ENCODE data around the gene SLC38A1.
"Not testable (repeated sequence)": the region's sequence is repeated elsewhere in the genome, so short reads cannot be mapped to it uniquely, and the experiment has no call there.

Gene SLC38A1

DNA sequence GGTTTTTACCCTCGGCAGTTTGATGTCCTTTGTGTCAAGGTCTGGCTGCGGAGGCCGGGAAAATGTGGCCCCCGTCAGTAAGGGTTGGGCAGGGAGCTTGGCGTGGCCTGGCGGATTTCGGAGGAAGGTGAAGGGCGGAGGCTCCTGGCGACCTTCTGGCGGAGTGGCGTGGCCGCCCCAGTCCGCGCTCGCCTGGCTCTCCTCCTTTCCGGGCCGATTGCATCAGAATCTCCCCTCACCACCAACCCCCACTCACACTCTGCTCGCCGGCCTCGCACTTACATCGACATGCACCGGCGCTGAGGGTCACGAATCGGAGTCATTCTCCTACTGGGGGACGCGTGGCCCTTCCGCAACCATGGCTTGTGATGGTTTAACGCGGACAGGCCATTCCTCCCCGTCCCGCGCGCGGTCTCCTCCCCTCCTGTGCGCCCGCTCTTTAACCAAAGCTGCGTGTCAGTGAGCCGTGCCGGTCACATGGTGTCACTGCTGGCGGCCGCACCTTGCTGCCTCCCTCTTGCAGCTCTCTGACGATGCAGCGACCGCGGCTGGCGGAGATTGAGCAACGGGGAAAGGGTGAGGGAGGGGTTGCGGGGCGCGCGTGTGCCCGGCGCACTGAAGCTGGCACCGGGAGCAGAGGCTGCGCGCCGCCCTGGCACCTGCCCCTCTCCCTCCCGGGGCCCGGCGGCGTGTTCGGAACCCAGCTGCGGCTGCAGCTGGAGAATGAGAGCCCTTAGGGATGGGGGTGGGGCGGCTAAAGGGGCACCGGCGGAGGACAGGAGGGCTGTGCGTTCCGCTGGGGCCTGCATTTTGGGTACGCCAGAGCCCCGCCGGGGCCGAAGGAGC is at the start of gene SLC38A1:
SLC38A1 (minus strand) TSS at position 461 of the 846 bp plus-strand sequence. CDS start 29,243 bp downstream, outside the sequence.
- peak; percentile 83 for DNase-seq

DNA sequence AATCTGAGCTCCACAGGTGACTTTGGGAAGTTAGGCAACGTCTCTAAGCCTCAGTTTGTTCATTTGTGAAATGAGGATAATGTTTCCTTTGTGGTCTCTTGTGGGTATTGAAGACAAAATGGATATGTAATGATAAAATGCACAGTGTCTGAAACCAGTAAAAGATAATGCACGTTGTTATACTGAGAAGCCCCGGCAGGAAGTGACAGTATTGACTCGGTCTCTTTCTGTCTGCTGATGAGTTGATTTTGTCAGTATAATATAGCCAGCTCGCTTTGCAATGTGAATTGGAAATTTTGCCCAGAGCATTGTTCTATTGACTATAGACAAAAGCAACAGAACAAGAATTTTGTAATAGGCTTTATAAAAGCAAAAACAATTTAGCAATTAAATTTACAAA is 49.2 kb upstream of the SLC38A1 start:
- no peak for DNase-seq

DNA sequence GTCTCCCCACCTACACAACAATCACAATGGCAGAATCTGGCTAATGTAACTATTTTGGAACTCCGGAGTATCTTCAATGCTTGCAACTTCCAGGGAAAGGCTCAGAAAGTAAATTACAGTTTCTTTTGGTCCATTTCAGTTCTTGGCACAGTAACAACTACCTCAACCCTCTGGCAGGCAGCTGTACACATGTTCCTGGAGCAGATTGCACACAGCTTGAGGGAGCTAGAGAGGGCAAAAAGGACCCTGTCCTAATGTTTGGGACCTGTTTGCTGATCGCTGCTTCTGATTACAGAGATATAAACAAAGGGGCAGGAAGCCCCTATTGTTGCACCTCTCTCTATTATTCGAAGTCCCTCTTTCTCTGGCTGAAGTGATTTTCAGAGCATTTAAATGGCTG is 35.2 kb upstream of the SLC38A1 start:
- no peak for DNase-seq

DNA sequence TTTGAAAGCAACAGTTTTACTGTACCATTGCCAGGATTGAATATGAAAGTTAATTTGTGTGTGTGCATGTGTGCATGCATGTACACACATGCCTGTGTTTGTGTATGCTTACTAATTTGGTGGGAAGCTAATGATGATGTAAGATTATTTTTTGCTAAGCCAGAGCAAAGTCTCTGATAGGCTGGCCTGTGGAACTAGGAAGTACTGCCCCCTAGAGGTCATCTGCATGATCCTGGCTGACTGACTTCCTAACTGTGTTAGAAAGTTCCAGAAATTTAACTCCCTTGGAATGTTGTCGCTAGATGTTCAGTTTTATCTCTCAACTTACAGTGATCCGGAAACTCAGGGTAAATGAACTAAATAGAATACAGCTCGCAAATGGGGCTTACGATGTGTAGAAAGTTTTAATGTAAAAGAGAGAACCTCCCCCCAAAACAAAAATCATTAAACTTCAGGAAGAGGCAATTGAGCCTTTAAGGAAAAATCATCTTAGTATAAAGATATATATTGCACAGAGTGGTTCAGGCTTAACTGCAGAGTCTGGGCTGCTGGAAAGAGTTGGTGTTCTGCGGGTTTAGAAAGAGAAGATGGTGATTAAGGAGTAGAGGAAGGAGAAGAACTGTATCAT is 34.3 kb upstream of the SLC38A1 start:
- peak; percentile 26 for DNase-seq

DNA sequence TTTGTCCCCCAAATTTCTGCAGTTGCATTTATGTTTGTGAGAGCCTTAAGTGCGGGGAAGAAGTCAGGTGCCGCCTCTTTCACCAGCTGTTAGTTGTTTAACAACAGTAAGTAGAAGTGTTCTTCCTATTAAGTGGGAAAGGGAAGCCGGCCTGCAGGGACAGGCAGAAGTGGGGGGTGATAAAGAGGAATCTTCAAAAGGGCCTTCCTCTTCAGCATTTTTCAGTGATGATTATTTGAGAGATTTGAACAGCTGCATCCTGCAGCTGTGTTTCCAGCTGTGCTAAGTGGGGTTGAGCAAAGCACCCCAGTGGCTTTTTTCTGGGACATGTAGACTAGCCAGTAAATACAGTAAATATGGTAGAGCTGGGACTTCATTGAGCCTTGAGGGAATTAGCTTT is 32.1 kb upstream of the SLC38A1 start:
- DNase-seq, result no peak

DNA sequence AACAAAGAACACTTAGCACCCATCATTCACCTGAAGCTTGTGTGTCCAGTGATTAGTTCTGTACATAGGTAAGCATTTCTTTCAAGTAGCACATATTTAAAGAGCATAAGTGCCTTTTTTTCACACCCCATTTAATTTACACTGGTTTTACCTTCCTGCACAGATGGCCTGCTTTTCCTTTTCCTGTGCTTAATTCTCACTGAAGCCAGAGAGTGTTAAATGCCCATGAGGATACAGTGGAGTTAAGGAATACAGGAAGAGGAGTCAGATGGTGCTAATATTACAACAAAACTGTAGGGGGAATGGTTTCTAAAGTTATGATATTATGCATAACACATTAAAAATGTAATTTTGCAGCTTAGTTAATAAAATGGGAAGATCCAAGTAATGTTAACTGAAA is 31.0 kb upstream of the SLC38A1 start:
- no peak for DNase-seq

DNA sequence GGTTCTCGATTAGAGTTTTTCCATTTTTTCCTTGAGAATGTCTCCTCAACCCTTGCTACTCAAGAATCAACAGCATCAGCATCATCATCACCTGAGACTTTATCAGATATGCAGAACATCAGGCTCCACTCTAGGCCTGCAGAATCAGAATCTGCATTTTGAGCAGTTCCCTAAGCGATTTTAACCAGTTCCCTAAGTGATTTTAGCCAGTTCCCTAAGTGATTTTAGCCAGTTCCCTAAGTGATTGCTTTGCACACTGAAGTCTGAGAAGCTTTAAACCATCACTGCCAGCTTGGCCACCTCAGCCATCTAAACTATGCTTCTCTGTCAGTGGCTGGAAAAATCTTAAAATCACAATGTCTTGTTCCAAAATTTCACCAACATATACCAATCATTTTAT is 29.4 kb upstream of the SLC38A1 start:
- DNase-seq, result no peak

DNA sequence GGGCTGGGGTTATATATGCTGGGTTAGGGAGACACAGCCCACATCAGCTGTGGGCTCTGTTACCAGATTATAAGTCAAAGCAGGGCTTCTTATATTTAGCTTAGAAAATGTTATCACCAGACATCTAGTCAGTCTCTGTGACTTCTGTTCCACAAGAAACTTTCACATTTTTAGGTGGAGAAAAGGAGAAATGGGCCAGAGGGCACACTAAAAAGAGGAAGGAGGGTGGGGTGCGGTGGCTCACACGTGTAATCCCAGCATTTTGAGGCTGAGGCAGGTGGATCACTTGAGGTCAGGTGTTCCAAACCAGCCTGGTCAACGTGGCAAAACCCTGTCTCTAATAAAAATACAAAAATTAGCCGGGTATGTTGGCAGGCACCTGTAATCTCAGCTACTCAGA is 28.0 kb upstream of the SLC38A1 start:
- DNase-seq, result no peak

DNA sequence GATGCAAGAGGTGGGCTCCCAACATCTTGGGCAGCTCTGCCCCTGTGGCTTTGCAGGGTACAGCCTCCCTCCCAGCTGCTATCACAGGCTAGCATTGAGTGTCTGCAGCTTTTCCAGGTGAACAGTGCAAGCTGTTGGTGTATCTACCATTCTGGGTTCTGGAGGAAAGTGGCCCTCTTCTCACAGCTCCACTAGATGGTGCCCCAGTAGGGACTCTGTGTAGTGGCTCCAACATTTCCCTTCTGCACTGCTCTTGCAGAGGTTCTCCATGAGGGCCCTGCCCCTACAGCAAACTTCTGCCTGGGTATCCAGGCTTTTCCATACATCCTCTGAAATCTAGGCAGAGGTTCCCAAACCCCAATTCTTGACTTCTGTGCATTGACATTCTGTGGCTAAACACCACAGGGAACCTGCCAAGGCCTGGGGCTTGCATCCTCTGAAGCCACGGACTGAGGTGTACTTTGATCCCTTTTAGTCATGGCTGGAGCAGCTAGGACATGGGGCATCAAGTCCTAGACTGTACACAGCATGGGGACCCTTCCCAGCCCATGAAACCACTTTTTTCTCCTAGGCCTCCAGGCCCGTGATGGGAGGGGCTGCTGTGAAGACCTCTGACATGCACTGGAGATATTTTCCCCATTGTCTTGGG is 24.0 kb upstream of the SLC38A1 start:
- DNase-seq, result no peak

DNA sequence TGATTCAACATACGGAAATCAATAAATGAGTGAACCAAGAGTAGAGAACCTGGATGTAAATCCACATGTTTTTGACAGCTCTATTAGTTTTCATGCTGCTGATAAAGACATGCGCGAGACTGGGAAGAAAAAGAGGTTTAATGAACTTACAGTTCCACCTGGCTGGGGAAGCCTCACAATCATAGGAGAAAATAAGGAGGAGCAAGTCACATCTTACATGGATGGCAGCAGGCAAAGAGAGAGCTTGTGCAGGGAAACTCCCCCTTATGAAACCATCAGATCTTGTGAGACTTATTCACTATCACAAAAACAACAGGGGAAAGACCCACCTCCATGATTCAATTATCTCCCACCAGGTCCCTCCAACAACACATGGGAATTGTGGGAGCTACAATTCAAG is 23.1 kb upstream of the SLC38A1 start:
- DNase-seq, result not testable (repeated sequence)

DNA sequence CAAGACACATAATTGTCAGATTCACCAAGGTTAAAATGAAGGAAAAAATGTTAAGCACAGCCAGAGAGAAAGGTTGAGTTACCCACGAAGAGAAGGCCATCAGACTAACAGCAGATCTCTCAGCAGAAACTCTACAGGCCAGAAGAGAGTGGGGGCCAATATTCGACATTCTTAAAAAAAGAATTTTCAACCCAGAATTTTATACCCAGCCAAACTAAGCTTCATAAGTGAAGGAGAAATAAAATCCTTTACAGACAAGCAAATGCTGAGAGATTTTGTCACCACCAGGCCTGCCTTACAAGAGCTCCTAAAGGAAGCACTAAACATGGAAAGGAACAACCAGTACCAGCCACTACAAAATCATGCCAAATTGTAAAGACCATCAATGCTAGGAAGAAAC is 16.3 kb upstream of the SLC38A1 start:
- not testable (repeated sequence) for DNase-seq

DNA sequence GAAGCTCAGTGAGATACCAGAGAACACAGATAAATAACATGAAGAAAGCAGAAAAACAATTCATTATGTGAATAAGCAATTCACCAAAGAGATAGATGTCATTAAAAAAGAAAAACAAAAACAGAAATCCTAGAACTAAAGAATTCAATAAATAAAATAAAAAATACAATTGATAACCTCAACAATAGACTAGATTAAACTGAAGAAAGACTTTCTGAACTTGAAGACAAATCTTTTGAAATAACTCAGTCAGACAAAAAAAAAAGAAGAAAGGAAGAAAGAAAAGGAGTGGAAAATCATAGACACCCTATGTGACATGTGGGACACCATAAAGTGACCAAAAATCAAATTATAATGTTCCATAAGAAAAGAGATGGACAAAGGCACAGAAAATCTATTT is 14.0 kb upstream of the SLC38A1 start:
- DNase-seq, result no peak

DNA sequence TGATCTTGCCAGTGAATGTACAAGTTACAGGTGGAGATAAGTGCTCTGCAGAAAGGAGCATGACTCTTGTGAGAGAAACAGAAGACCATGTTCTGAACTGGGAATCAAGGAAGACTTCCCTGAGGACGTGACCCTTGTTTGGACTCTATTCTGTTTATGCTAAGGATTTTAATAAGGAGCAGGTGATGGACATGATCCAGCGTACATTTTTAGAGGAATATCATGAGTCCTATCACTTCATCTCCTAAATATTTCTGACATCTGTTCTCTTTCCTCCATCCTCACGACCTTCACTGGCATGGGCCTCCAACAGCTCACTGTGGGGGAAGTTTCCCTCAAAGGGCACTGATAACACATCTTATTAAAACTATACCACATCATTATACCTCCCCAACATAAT is 7.9 kb upstream of the SLC38A1 start:
- no peak for DNase-seq

DNA sequence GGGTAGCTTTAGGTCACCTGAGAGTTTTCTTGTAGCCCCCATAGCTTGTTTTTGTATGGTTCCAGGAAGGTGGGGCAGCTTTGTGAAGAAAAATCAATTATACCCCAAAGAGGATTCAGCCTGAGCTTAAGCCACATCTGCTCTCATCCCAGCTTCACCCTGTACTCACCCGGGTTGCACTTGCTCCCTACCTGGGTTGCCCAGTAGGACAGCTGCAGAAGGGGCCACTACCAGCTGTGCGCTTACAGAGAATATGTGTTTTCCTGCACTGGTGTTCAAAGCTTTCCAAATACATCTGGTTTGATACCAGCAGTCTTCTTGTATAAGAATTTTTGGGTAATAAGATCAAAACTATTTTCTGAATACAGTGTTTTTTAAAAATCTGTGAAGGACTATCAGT is 3.0 kb upstream of the SLC38A1 start:
- no peak for DNase-seq

DNA sequence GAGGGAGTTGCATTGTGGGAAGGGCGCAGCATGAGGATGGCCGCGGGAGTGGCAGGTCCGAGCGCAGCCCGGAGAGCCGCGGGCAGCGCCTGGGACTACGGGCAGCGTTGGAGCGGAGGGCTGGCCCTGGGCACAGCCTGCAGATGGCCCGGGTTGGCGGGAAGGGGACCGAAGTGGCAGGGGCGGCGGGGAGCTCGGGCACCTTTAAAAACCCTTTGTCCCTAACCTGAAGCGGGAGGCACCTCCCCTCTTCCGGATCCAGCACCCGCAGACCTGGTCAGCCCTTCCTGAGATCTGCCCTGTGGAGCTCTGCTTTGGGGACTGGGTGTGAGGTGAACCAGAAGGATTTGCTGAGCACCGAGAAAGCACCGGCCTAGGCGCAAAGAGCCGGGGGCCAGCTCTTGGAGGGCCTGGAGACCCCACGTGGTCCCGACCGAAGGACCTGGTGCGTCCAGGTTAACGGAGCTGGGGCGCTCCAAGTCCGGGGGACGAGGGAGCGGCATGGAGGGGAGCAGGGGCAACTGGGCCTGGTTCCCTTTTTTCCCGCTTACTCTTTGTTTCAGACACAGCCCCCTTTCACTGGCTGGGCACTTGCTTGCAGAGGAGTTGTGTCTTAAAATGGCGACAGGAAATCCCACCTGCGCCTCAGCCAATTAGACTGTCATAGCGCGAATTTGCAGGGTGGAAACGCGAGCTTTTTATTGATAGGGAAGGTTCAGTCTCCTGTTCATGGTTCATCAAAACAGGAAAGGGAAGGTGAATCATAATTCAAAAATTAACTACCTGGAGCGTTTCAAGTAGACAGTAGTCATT is 792 bp upstream of the SLC38A1 start:
- peak; percentile 52 for DNase-seq

DNA sequence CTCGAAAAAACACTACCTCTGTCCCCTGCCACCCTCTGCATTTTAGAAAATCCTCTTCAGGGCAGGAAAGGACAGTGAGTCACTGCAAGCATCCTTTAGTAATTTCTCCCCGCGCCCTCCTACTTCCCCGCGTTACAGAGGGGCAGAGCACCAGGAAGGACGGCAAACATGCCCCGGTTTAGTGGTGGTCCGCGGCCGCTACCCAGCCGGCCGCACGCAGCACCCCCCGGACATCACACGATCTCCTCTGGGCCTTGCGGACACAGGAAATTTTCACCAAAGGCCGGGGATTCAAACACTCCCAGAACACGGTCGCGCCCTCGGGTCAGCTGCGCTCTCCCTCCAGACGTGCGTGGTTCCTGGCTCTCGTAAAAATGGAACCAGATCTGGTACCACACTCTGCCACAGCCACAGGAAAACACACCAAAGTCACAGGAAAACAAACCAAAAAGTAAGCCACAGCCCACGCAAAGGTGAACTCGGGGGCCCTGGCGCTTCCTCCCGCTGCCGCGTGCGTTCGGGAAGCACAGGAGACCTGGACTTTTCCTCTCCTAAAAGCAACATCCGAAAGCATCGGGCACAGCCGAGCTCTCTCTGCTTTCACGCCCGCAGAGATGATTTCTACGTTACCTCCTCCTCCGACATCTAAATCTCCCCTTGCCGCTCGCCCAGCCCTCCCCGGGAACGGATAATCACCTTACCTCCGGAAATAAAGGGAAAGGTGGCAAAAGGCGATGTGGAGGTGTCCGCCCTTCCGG is 839 bp downstream of the SLC38A1 start:
- peak; percentile 15 for DNase-seq

DNA sequence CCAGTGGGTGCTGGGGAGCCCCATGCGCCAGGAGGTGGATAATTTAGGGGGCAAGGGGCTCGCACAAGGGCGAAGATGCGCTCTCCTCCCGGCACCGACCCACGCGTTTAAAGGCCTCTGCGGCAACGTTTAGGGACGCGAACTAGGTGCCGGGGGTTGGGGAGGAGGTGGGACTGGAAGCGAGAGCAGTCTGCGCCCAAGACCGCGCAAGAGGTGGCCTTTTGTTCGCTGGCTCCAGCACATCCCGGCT is 1.3 kb downstream of the SLC38A1 start:
- DNase-seq, result no peak

DNA sequence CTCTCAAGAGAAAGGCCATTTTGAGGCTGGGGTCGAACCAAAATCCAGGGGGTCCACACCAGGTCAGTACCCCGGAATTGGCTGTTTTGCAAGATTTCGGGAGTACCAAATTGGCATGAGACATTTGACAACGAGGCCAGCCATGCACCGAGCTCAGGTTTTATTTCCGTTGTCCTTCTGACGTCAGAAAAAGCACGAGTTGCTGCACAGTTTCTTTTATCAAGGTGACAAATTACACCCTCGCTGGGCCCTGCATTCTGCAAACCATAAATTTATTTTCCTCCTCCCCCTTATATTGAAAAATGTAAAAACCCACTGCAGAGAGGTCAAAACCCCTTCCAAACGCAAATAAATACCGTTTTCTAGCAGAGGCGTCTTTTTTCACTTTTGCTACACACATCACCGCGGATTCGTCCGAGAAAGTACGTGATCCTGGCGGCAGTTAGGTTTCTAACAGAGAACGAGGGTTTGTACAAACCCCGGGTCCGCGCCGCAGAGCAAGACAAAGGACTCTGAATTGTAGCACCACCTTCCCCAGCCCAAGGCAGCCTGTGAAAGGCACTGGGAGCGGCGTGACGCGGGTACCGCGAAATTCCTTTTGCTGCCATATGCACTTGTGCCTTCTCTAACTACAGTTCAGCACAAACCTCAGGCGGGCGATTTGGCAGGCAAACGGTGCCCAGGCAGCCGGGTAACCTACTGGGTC is 1.8 kb downstream of the SLC38A1 start:
- DNase-seq, result peak; percentile 37

DNA sequence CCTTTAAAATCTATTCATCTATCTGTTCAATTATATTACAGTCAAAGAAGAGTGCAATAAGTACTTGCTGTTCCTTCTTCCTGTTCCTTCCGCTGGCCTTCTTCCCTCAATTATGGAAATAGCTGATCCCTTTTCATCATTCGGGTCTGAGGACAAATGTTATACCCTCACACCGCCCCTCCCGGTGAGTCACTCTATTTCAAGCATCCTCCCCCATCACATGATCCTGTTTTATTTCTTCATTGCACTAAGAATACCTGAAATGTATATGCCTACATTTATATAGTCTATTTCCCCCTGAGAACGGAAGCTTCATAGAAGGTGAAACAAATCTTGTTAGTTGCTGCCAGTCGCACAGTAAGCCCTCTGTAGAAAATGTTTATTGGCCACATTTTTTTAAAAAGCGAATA is 2.5 kb downstream of the SLC38A1 start:
- DNase-seq, result no peak

DNA sequence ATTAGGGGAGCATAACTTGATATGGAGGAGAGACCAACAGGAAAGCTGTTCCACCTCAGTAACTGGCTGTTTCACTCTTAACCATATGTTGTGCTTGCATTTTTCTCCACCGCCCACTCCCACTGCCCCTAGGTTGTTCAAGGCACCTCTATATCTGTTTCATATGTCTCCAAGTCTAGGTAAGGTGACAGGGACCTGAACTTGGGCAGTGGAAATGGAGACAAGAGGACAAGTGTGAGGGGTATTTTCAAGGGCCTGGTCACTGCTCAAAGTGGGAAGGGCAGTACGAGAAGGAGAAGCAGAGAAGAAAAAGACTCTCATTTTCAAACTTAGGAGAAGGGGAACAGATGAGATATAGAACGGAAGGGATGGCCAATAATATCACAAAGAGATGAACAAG is 3.1 kb downstream of the SLC38A1 start:
- no peak for DNase-seq

DNA sequence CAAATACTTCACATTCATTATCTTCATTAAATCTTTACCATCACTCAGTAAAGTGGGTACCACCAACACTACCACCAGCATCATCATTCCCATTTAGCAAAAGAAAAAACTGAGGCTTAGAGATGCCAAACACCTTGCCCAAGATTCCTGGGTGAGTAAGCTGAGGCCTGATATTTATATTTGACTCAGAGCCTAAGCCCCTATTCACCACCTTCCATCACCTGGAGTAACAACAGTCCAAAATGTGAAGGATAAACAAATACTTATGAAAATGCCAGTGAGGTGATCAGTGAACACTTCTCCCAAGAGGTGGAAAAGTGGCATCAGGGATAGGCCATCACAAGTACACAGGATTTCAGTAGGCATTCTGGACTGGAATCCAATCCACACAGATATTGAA is 3.7 kb downstream of the SLC38A1 start:
- no peak for DNase-seq

DNA sequence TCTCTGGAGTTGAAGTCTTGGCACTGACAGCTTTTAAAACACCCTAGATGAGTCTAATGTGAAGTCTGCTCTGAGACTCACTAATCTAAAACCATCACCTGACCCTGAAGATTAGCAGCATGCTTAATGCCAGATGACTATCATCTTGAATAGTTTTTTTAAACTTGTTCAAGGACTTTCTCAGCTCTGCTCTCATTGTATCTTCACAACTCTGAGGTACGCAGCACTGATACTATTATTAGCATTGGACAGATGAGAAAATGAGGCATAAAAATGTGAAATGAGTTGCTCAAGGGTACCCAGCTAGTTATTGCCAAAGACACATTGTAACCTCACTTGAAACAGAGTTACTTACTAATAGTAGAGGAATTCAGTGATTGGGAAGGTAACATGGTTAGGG is 4.8 kb downstream of the SLC38A1 start:
- DNase-seq, result no peak
